ENCODE results near the gene TPCN1.

- TF ChIP-seq RAD21 (IDR thresholded peaks at IDR 0.05; ENCODE audit: low read depth) (no peak), CTCF (IDR thresholded peaks at IDR 0.05 in 2 of 3, conservative IDR thresholded peaks at IDR 0.05 in 1 of 3; ENCODE audit: borderline replicate concordance in 1 of 3, insufficient read depth in 1 of 3, low read depth in 2 of 3, low read length in 2 of 3) (no peak), ATF3 (IDR thresholded peaks at IDR 0.05) (no peak), EZH2phosphoT487 (IDR thresholded peaks at IDR 0.05; ENCODE audit: borderline replicate concordance) (no peak), EZH2 (IDR thresholded peaks at IDR 0.05) (no peak), SP1 (IDR thresholded peaks at IDR 0.05; ENCODE audit: low read depth) (no peak), CEBPB (IDR thresholded peaks at IDR 0.05; ENCODE audit: low read depth) (no peak), REST (IDR thresholded peaks at IDR 0.05; ENCODE audit: low read depth) (no peak), POLR2A (IDR thresholded peaks at IDR 0.05; ENCODE audit: borderline replicate concordance, extremely low read depth, insufficient read depth, insufficient read length) (no peak)
Observed at GRCh38 chr12:113250045-113250444, 28.8 kb downstream of the TPCN1 start.

All from HCT116 (cell line).